HFF-Myc (cell line): ENCODE results near the gene SMPD3.

Experiments used
- DNase-seq: peaks from one replicate; pipeline ENCODE4 v3.0.0-alpha.2; 2011; ENCODE audit warnings: low read depth; ENCODE audit errors: extremely low read depth
- H3K4me3 ChIP-seq: replicated peaks from 2 replicates; pipeline ENCODE4 v1.5.1; 2011; ENCODE audit warnings: low read depth, mild to moderate bottlenecking, control low read depth, low read length
- CTCF ChIP-seq: IDR thresholded peaks from 2 replicates; pipeline ENCODE4 v1.5.1; 2012; ENCODE audit warnings: mild to moderate bottlenecking, low read depth, low read length, control low read depth; ENCODE audit errors: missing control alignments

The SMPD3 gene

GRCh38 chr16:68490829-68491575 lies 42.7 kb upstream of the SMPD3 start:
- no peak overlapping the region for H3K4me3 ChIP-seq
- TF ChIP-seq CTCF = no peak
- DNase-seq = no peak

- no peak for DNase-seq
- H3K4me3 ChIP-seq = no peak overlapping the region
- TF ChIP-seq CTCF = no peak
These were observed 42.0 kb upstream of the SMPD3 start for GRCh38 chr16:68490358-68490757.

GRCh38 chr16:68488554-68488953 lies 40.2 kb upstream of the SMPD3 start:
- no peak for DNase-seq
- TF ChIP-seq CTCF = no peak
- H3K4me3 ChIP-seq = no peak overlapping the region

GRCh38 chr16:68487669-68488068 lies 39.4 kb upstream of the SMPD3 start:
- TF ChIP-seq CTCF = no peak

GRCh38 chr16:68487203-68487514 lies 38.9 kb upstream of the SMPD3 start:
- DNase-seq = no peak
- H3K4me3 ChIP-seq = no peak overlapping the region
- TF ChIP-seq CTCF = no peak

More at GRCh38 chr16:68487669-68488068, 39.4 kb upstream of the SMPD3 start:
- H3K4me3 ChIP-seq = no peak overlapping the region
- DNase-seq = no peak

- H3K4me3 ChIP-seq = no peak overlapping the region
- no peak for TF ChIP-seq CTCF
- no peak for DNase-seq
These were observed 38.3 kb upstream of the SMPD3 start for GRCh38 chr16:68486502-68487202.
